Fibroblast of skin of abdomen (primary cell): Measurements from ENCODE around the gene STOM.

ENCODE experiments used
- DNase-seq: peaks from one replicate; pipeline ENCODE4 v3.0.0-alpha.2; 2013

The STOM gene

DNA sequence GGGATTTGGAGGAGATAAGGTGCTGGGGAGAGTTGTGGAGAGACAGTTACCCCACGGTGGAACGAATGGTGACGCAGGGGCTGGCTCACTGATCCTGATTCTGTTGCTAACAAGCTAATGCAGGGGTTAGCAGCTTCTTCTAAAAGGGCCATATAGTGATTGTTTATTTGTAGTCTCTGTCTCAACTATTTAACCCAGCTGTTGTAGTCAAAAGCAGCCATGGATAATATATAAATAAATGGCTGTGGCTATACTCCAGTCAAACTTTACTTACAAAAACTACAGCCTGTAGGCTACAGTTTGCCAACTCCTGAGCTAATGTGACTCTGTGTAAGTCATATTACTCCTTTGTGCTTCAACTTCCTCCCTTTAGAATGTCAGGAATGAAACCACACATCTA lies 21.8 kb downstream of the STOM start:
- DNase-seq, result no peak

DNA sequence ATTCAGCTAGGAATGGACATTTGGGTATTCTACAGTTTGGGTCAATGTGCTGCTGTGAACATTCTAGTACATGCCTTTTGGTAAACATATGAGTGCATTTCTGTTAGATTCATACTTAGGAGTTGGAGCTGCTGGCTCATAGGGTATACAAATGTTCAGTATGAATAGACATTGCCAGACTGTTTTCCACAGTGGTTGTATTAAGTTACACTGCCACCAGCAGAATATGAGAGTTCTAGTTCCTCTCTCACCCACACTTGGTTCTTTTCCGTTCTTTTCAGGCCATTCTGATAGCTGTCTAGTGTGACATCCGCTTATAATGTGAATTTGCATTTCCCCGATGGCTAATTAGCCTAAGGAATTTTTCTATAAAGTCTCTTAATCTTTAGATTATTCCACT lies 25.0 kb downstream of the STOM start:
- no peak for DNase-seq

- no peak for DNase-seq
Observed at GRCh38 chr9:121344184-121344583, 25.9 kb downstream of the STOM start.

- no peak for DNase-seq
Observed at GRCh38 chr9:121340676-121341392, 29.2 kb downstream of the STOM start.

DNA sequence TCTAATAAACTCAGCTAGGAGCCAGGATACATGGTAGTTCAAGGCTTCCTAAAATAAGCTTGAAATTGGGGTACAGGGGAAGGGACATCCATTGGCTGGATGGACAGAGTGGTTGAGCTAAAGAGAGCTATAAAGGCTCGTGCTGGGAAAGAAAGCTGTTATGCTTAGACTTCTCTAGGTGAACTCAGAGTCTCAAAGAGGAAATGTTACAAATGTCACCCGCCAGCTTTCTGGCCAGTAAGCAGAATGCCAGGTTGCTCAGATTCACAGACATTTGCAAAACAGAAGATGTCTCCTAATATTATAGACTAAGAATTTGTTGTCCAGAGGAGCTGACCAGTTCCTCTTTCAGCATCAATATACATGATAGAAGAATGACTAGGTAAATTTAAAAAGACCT lies 30.6 kb downstream of the STOM start:
- no peak for DNase-seq

DNA sequence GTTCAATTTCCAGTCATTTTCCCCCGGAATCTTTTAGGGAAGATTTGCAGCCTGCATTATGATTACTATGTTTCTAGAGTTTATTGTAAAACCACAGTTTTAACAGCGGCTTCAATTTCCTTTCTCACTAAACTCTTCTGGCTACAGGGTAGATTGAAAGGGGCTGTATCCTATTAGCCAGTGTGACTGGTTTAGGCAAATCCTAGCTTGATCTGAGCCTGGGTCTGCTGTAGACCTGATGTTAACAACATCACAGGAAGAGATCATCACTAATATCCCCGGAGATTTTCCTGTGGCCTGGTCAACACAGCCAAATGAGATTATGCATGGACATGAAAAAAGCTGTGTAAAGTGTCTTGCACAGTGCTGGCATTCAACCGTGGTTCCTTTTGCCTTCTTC lies 33.4 kb downstream of the STOM start:
- DNase-seq, result no peak

GRCh38 chr9:121333950-121334773 lies 35.9 kb downstream of the STOM start:
- DNase-seq, result no peak

- peak; percentile 66 for DNase-seq
Observed at GRCh38 chr9:121331992-121332685, 37.9 kb downstream of the STOM start.

DNA sequence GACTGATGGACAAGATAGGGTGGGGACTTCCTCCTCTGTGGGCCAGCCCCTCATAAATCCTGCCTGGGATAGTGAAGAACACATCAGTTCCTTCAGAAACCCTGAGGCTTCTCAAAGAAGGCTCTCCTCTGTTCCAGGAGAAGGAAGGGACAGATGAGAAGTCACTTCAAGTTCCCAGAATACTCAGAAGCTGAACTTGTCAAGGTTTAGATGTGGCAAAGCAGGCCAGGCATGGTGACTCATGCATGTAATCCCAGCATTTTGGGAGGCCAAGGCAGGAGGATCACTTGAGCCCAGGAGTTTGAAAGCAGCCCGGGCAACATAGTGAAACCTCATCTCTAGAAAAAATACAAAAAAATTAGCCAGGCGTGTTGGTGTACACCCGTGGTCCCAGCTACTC lies 38.5 kb downstream of the STOM start:
- DNase-seq, result no peak

- DNase-seq, result no peak
Observed at GRCh38 chr9:121328876-121329681, 41.0 kb downstream of the STOM start.

DNA sequence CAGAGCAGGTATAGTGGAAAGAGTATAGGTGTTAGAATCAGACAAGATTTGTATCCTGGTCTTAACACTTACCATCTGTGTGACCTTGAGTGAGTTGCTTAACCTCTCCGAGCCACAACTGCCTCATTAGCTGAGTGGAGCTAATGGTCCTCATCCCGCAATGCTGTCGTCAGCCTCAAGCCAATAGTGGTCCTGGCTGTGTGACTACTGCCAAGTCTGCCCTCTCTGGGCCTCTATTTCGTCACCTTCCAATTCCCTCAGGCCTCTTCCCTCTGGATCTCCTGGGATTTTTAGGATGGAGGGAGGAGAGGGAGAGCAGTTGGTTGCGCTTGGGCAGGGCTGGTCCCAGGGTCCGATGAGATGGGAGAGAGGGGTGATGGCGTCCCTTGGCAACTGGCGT lies 41.6 kb downstream of the STOM start:
- DNase-seq, result no peak

GRCh38 chr9:121326901-121327613 lies 43.0 kb downstream of the STOM start:
- DNase-seq, result no peak

- peak; percentile 58 for DNase-seq
Observed at GRCh38 chr9:121326130-121326838, 43.8 kb downstream of the STOM start.

- no peak for DNase-seq
Observed at GRCh38 chr9:121325387-121325786, 44.7 kb downstream of the STOM start.

DNA sequence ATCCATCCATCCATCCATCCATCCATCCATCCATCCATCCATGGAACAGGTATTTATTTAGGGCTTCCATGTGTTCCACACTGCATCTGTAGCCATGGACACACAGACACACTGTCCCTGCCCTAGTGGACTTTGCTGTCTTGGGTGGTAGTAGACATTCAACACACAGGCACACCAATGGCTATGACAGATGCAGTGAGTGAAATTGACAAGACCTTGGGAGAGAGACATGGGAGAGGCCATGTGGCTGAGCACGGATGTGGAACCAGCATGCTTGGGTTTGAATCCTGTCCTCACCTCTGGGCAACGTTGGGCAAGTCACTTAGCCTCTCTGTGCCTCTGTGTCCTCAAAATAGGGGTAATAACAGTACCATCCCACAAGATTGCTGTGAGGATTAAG lies 45.3 kb downstream of the STOM start:
- no peak for DNase-seq

DNA sequence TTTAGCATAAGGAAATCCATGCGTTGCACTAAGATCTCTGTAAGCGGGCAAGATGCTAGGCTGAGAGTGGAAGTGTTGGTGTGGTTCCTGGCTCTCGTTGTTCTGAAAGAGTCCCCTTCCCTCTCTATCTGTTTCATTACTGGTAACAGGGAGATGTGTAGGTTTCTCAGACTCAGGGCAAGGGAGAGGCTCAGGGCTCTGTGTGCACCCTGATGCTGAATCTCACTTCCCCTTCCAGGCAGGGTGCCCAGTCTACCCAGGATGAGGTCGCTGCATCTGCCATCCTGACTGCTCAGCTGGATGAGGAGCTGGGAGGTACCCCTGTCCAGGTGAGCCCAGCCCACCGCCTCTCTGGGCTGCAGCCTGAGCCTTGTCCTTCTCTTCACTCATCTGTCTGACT lies 45.7 kb downstream of the STOM start:
- DNase-seq, result no peak

DNA sequence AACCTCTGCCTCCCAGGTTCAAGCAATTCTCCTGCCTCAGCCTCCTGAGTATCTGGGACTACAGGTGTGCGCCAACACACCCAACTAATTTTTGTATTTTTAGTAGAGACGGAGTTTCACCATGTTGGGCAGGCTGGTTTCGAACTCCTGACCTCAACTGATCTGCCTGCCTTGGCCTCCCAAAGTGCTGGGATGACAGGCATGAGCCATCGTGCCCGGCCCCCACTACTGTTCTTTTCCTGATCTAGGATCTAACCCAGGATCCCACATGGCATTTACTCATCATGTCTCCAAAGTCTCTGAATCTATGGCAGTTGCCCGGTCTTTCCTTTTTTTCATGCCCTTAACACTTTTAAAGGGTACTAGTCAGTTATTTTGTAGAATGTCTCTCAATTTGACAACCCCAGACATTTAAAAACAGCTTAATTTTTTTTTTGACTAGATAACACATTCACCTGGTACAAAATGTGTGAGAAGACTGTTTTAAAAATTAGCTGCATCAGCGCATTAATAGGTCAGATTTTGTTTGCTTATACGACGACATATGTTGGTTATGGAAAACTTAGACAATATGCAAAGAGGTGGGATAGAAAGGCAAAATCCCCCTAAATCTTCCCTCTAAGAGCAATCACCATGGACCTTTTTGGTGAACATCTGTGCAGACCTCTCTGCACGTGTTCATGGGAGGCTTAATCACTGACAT lies 46.5 kb downstream of the STOM start:
- DNase-seq, result no peak

- no peak for DNase-seq
Observed at GRCh38 chr9:121322737-121323448, 47.2 kb downstream of the STOM start.

- DNase-seq, result peak; percentile 87
Observed at GRCh38 chr9:121322037-121322736, 47.9 kb downstream of the STOM start.
